Measurements from ENCODE around the gene COPB2. TPM values are rescaled to one million over a fixed set of nuclear protein-coding genes. Genes with fewer than 3 reads are reported as not detected.
"Not testable (repeated sequence)": the region's sequence is repeated elsewhere in the genome, so short reads cannot be mapped to it uniquely, and the experiment has no call there.

COPB2 gene
- total RNA-seq, 2 donors from 2014 or later = 67.4 to 114 TPM

DNA sequence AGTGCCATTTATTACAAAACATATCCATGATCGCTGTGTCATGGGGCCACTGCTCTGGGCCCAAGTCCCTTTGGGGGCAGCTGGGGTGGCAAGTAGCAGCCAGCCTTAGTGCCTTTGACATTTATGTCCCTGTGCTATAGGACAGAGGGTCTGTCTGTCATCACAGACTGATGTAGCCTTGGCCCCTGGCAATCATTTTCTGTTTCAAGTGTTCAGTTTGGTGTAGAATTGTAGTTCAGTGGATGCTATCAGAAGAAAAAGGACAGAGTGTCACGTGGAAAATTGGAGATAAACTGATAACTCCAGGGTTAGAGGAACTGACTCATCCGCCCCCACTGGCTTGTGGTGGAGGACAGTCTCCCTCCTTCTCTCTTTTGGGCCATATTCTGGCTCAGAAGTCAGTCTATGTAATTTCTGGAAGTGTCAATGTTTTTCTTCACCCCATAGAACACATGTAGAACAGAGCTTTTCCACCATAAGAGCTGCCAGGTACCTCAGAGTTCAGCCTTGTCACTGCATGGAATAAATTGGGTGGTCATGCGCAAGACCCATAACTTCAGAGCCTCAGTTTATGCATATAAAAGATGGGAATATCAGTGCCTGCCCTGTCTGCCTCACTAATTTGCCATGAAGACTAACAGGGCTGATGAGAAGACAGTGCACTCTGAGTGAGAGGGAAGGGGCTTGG, 50.1 kb downstream of the COPB2 start:
- Histone ChIP-seq H3K4me3 (no peak overlapping the region), H3K4me1 (ENCODE audit: control insufficient read depth in 1 of 2, low read depth in 2 of 2) (peaks cover under 1 to 1% of the 10 kb centered on the region in 2 donors), H3K9me3 (no peaks in the 10 kb centered on the region), H3K27me3 (replicated peaks; ENCODE audit: insufficient read depth) (no peaks in the 10 kb centered on the region), H3K36me3 (no peaks in the 10 kb centered on the region), H3K27ac (no peak overlapping the region)
- DNase-seq (ENCODE audit: low spot score) (no peak), ATAC-seq (ENCODE audit: insufficient number of reproducible peaks, low FRiP score, low read depth) (no peak)
- TF ChIP-seq, protein P1, sequence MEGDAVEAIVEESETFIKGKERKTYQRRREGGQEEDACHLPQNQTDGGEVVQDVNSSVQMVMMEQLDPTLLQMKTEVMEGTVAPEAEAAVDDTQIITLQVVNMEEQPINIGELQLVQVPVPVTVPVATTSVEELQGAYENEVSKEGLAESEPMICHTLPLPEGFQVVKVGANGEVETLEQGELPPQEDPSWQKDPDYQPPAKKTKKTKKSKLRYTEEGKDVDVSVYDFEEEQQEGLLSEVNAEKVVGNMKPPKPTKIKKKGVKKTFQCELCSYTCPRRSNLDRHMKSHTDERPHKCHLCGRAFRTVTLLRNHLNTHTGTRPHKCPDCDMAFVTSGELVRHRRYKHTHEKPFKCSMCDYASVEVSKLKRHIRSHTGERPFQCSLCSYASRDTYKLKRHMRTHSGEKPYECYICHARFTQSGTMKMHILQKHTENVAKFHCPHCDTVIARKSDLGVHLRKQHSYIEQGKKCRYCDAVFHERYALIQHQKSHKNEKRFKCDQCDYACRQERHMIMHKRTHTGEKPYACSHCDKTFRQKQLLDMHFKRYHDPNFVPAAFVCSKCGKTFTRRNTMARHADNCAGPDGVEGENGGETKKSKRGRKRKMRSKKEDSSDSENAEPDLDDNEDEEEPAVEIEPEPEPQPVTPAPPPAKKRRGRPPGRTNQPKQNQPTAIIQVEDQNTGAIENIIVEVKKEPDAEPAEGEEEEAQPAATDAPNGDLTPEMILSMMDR (IDR thresholded peaks at IDR 0.05) = no peak

DNA sequence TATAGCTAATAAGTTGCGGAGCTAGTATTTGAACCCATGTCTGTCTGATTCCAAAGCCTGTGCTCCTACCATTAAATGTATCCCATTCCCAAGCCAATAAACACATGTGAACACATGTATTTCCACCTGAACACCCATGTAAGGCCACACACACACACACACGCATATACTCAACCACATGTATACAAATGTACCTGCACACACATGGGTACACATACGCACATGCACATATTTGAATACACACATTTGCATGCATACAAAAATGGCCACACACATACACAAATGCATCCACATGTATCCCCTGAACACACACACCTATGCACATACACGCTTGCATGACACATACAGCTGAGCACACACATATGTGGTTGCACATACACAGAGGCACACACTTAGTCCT, 51.0 kb downstream of the COPB2 start:
- DNase-seq (ENCODE audit: low spot score) (no peak), ATAC-seq (ENCODE audit: insufficient number of reproducible peaks, low FRiP score, low read depth) (no peak)
- TF ChIP-seq, protein P1 (IDR thresholded peaks at IDR 0.05) = no peak
- H3K4me3 ChIP-seq = no peak overlapping the region
- H3K27me3 ChIP-seq (replicated peaks; ENCODE audit: insufficient read depth) = no peaks in the 10 kb centered on the region
- H3K9me3 ChIP-seq = no peaks in the 10 kb centered on the region
- no peak overlapping the region for H3K27ac ChIP-seq
- no peaks in the 10 kb centered on the region for H3K4me1 ChIP-seq (ENCODE audit: control insufficient read depth in 1 of 2, low read depth in 2 of 2)
- no peaks in the 10 kb centered on the region for H3K36me3 ChIP-seq

DNA sequence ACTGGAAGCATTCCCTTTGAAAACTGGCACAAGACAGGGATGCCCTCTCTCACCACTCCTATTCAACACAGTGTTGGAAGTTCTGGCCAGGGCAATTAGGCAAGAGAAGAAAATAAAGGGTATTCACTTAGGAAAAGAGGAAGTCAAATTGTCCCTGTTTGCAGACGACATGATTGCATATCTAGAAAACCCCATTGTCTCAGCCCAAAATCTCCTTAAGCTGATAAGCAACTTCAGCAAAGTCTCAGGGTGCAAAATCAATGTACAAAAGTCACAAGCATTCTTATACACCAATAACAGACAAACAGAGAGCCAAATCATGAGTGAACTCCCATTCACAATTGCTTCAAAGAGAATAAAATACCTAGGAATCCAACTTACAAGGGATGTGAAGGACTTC, 54.8 kb downstream of the COPB2 start:
- not testable (repeated sequence) for ATAC-seq (ENCODE audit: insufficient number of reproducible peaks, low FRiP score, low read depth); H3K27me3 ChIP-seq (replicated peaks; ENCODE audit: insufficient read depth); H3K4me3 ChIP-seq; H3K36me3 ChIP-seq; H3K27ac ChIP-seq; DNase-seq (ENCODE audit: low spot score); H3K4me1 ChIP-seq (ENCODE audit: control insufficient read depth in 1 of 2, low read depth in 2 of 2); H3K9me3 ChIP-seq

DNA sequence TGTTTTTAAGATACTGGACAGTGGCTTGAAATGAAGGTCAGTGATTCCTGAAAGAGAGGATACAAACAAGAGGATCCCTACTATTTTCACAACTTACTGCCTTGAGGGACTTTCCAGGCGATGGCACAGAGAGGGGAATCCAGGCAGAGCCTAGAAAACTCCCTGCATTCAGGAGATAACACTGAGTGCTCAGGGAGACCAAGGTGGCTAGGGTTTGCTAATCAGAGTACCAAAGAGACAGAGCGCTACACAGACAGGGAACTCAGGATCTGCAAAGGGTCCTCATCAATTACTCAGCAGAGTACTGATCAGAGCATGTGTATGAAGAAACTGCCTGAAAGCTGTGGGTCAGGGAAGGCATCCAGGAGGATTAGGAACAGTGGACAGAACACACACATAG, 57.4 kb downstream of the COPB2 start:
- H3K27ac ChIP-seq = no peak overlapping the region
- no peaks in the 10 kb centered on the region for H3K27me3 ChIP-seq (replicated peaks; ENCODE audit: insufficient read depth)
- H3K4me3 ChIP-seq = no peak overlapping the region
- DNase-seq (ENCODE audit: low spot score) = no peak
- no peak for ATAC-seq (ENCODE audit: insufficient number of reproducible peaks, low FRiP score, low read depth)
- TF ChIP-seq, protein P1 (IDR thresholded peaks at IDR 0.05) = no peak
- H3K36me3 ChIP-seq = no peaks in the 10 kb centered on the region
- no peaks in the 10 kb centered on the region for H3K9me3 ChIP-seq
- H3K4me1 ChIP-seq (ENCODE audit: control insufficient read depth in 1 of 2, low read depth in 2 of 2) = peaks cover 0 to 4% of the 10 kb centered on the region in 2 donors

DNA sequence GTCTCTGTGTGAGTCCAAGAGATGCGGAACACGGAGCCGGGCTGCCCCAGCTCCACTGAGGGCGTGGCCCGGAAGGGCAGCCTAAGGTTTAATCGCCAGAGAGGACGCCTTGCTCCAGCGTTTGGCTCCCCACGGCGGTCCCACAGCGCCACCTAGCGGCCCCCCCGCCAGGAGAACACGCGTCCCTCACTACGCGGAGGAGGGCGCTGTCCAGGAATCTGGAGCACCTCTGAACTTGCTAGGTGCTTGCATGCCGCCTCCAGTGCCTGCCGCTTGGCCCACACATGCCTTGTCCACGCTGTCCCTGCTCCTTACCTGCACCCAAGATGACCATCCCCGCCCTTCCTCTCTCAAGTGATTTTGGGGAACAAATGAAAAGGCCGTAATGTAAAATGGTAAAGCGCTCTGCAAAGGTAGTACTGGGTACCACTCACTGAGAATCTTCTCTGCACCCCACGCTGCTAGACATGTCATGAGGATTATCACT, 60.0 kb downstream of the COPB2 start:
- no peaks in the 10 kb centered on the region for H3K36me3 ChIP-seq
- H3K4me3 ChIP-seq = peak overlapping the region; percentile 52
- peaks cover 0 to 4% of the 10 kb centered on the region in 2 donors for H3K4me1 ChIP-seq (ENCODE audit: control insufficient read depth in 1 of 2, low read depth in 2 of 2)
- H3K27me3 ChIP-seq (replicated peaks; ENCODE audit: insufficient read depth) = no peaks in the 10 kb centered on the region
- TF ChIP-seq, protein P1 (IDR thresholded peaks at IDR 0.05) = peak; percentile 90
- ATAC-seq (ENCODE audit: insufficient number of reproducible peaks, low FRiP score, low read depth) (no peak), DNase-seq (ENCODE audit: low spot score) (peak; percentile 37)
- no peaks in the 10 kb centered on the region for H3K9me3 ChIP-seq
- no peak overlapping the region for H3K27ac ChIP-seq

DNA sequence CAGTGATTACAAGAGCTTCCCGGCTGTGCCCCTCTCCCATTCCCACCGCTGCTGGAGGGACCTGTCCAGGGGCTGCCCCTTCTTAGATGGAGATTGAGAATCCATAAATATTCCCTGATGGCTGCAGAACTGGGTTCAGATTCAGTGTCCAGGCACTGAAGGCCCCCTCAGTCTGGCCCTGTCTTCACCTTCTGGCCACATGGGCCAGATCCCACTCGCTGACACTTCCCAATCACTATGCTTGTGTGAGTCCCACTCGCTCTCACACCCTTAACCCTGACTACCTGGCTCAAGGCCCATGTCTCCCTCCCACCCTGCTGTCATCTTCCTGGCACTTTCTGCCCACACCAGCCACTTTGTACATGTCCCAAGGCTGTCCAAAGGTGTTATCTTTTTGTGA, 61.1 kb downstream of the COPB2 start:
- no peak overlapping the region for H3K4me3 ChIP-seq
- no peaks in the 10 kb centered on the region for H3K27me3 ChIP-seq (replicated peaks; ENCODE audit: insufficient read depth)
- no peak for DNase-seq (ENCODE audit: low spot score)
- ATAC-seq (ENCODE audit: insufficient number of reproducible peaks, low FRiP score, low read depth) = no peak
- no peaks in the 10 kb centered on the region for H3K9me3 ChIP-seq
- no peaks in the 10 kb centered on the region for H3K36me3 ChIP-seq
- TF ChIP-seq, protein P1 (IDR thresholded peaks at IDR 0.05) = no peak
- peaks cover 0 to 4% of the 10 kb centered on the region in 2 donors for H3K4me1 ChIP-seq (ENCODE audit: control insufficient read depth in 1 of 2, low read depth in 2 of 2)
- H3K27ac ChIP-seq = no peak overlapping the region

Data from thoracic aorta (tissue), 2 donors.